K562 (cell line): ENCODE data around the gene POLR2B. TPM values are rescaled to one million over a fixed set of nuclear protein-coding genes. Genes with fewer than 3 reads are reported as not detected.

Source experiments
- LEF1 ChIP-seq: fragments of 450-650 bp; IDR thresholded peaks from 2 replicates; pipeline ENCODE4 v1.6.1; 2016; ENCODE audit warnings: mild to moderate bottlenecking
- XRCC4 ChIP-seq: IDR thresholded peaks from one replicate; pipeline ENCODE4 v1.6.1; 2011; ENCODE audit not compliant: insufficient read depth, insufficient read length; ENCODE audit errors: extremely low read depth
- polyA plus RNA-seq, 8 experiments: library from polyadenylated mRNA; depleted of rRNA in 4 of 8; stranded (reverse) in 5 of 8; unstranded in 3 of 8; fragments of >200 nt; fragmentation: Nextera tagmentation in 2 of 8; fragmentation: Illumina TruSeq in 1 of 8; extraction: Ambion mirVana in 2 of 8; extraction: Trizol in 1 of 8; gene quantifications; 2 replicates each; pipeline versions ENCODE4 v1.2.1 to v1.2.3, GENCODE V29; 2011 to 2014; ENCODE audit warnings: inconsistent platforms in 1 of 8, missing spikeins in 1 of 8
- total RNA-seq, 7 experiments: library from RNA; depleted of rRNA in 6 of 7; stranded (reverse); fragments of >200 nt in 6 of 7; fragmentation: Illumina TruSeq in 2 of 7; extraction: Trizol in 2 of 7; gene quantifications; 2 replicates each; pipeline versions ENCODE4 v1.2.1 to v1.2.3, GENCODE V29; 2011 to 2021; ENCODE audit warnings: low replicate concordance in 1 of 7
- TF ChIP-seq, protein P1 (sequence below): fragments of 450-650 bp; IDR thresholded peaks from 2 replicates; pipeline ENCODE4 v1.6.1; 2016; ENCODE audit warnings: low read depth, mild to moderate bottlenecking, moderate library complexity
- TF ChIP-seq, protein P2 (sequence below): fragments of 450-650 bp; IDR thresholded peaks from 2 replicates; pipeline ENCODE4 v1.6.1; 2014; ENCODE audit warnings: low read depth, mild to moderate bottlenecking, moderate library complexity, borderline replicate concordance
- TF ChIP-seq, protein P3 (sequence below), 3 experiments: fragments of 200-800 bp in 1 of 3; fragments of 250-450 bp in 1 of 3; fragments of 450-650 bp in 1 of 3; sonication (Bioruptor Pico) in 1 of 3; sonication (Bioruptor generic) in 1 of 3; formaldehyde crosslinking in 1 of 3; IDR thresholded peaks; 2 replicates each; pipeline versions ENCODE4 v1.6.1 to v1.8.0; 2016 to 2022; ENCODE audit warnings: mild to moderate bottlenecking in 2 of 3, missing genetic modification characterization in 2 of 3, missing compliant biosample characterization in 1 of 3, moderate library complexity in 1 of 3
- TF ChIP-seq, protein P4 (sequence below): sonication (generic); formaldehyde crosslinking; IDR thresholded peaks from 2 replicates; pipeline ENCODE4 v1.8.0; 2023; ENCODE audit warnings: mild to moderate bottlenecking, missing genetic modification reagents

Gene POLR2B
- total and polyA plus RNA-seq, 9 of the 15 experiments (the other 6 are each of a cell fraction or from before 2014, with no cell fraction given): 60.9 to 208 (median 142) TPM

DNA sequence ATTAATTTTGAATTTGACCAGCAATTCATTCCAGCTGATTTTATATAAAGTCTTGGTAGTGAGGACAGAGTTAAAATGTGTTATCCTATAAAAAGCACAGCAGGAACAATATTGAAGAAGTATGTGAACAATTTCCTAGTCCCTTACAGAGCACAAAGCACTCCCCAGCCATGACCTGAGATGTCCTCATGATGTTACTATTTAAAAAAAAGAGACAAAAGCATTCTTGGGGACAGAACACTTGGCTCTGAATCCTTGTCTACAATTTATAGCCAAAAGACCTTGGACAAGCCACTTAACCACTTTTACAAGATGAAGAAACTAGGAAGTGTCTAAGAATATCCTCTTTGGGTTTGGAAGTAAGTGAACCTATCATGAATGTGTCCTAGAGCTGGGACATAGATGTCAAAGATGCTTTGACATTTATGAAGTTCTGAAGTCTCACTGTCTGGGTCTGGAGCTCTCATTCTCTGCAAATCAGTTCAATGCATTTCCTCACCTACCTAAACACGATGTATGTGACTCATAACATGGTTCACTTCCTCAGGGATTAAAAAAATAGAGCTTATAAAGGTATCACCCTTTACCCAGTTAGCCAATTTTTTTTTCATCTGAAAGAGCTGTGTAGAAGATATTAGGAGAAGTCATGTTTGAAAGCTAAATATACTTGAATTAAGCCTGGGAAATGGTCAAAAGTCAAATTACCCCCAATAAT lies 70.1 kb downstream of the POLR2B start (continued):
- TF ChIP-seq, protein P1, sequence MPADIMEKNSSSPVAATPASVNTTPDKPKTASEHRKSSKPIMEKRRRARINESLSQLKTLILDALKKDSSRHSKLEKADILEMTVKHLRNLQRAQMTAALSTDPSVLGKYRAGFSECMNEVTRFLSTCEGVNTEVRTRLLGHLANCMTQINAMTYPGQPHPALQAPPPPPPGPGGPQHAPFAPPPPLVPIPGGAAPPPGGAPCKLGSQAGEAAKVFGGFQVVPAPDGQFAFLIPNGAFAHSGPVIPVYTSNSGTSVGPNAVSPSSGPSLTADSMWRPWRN: no peak
- TF ChIP-seq, protein P2, sequence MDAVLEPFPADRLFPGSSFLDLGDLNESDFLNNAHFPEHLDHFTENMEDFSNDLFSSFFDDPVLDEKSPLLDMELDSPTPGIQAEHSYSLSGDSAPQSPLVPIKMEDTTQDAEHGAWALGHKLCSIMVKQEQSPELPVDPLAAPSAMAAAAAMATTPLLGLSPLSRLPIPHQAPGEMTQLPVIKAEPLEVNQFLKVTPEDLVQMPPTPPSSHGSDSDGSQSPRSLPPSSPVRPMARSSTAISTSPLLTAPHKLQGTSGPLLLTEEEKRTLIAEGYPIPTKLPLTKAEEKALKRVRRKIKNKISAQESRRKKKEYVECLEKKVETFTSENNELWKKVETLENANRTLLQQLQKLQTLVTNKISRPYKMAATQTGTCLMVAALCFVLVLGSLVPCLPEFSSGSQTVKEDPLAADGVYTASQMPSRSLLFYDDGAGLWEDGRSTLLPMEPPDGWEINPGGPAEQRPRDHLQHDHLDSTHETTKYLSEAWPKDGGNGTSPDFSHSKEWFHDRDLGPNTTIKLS: no peak
- TF ChIP-seq, protein P3, sequence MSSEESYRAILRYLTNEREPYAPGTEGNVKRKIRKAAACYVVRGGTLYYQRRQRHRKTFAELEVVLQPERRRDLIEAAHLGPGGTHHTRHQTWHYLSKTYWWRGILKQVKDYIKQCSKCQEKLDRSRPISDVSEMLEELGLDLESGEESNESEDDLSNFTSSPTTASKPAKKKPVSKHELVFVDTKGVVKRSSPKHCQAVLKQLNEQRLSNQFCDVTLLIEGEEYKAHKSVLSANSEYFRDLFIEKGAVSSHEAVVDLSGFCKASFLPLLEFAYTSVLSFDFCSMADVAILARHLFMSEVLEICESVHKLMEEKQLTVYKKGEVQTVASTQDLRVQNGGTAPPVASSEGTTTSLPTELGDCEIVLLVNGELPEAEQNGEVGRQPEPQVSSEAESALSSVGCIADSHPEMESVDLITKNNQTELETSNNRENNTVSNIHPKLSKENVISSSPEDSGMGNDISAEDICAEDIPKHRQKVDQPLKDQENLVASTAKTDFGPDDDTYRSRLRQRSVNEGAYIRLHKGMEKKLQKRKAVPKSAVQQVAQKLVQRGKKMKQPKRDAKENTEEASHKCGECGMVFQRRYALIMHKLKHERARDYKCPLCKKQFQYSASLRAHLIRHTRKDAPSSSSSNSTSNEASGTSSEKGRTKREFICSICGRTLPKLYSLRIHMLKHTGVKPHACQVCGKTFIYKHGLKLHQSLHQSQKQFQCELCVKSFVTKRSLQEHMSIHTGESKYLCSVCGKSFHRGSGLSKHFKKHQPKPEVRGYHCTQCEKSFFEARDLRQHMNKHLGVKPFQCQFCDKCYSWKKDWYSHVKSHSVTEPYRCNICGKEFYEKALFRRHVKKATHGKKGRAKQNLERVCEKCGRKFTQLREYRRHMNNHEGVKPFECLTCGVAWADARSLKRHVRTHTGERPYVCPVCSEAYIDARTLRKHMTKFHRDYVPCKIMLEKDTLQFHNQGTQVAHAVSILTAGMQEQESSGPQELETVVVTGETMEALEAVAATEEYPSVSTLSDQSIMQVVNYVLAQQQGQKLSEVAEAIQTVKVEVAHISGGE (CRISPR knock-in tag; IDR thresholded peaks at IDR 0.05): no peak
- no peak for TF ChIP-seq XRCC4
- TF ChIP-seq LEF1: no peak
- TF ChIP-seq, protein P4, sequence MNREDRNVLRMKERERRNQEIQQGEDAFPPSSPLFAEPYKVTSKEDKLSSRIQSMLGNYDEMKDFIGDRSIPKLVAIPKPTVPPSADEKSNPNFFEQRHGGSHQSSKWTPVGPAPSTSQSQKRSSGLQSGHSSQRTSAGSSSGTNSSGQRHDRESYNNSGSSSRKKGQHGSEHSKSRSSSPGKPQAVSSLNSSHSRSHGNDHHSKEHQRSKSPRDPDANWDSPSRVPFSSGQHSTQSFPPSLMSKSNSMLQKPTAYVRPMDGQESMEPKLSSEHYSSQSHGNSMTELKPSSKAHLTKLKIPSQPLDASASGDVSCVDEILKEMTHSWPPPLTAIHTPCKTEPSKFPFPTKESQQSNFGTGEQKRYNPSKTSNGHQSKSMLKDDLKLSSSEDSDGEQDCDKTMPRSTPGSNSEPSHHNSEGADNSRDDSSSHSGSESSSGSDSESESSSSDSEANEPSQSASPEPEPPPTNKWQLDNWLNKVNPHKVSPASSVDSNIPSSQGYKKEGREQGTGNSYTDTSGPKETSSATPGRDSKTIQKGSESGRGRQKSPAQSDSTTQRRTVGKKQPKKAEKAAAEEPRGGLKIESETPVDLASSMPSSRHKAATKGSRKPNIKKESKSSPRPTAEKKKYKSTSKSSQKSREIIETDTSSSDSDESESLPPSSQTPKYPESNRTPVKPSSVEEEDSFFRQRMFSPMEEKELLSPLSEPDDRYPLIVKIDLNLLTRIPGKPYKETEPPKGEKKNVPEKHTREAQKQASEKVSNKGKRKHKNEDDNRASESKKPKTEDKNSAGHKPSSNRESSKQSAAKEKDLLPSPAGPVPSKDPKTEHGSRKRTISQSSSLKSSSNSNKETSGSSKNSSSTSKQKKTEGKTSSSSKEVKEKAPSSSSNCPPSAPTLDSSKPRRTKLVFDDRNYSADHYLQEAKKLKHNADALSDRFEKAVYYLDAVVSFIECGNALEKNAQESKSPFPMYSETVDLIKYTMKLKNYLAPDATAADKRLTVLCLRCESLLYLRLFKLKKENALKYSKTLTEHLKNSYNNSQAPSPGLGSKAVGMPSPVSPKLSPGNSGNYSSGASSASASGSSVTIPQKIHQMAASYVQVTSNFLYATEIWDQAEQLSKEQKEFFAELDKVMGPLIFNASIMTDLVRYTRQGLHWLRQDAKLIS (CRISPR knock-in tag): no peak
